Upper lobe of right lung (tissue), 1 donor: ENCODE data around the gene RBKS. TPM values are rescaled to one million over a fixed set of nuclear protein-coding genes. Genes with fewer than 3 reads are reported as not detected.

Source experiments
- ATAC-seq: fragments of 200-7000 bp; cut with Tn5 transposase; one replicate; pipeline ENCODE4 v1.9.1; 2020; ENCODE audit warnings: mild to moderate bottlenecking, moderate library complexity
- DNase-seq: peaks from one replicate; pipeline ENCODE4 v3.0.0-alpha.2; 2020
- H3K27ac ChIP-seq: fragments of 200-600 bp; one replicate; pipeline ENCODE4 v1.8.0; 2022
- H3K27me3 ChIP-seq: fragments of 200-600 bp; one replicate; pipeline ENCODE4 v1.8.0; 2022; ENCODE audit warnings: mild to moderate bottlenecking
- H3K36me3 ChIP-seq: fragments of 200-600 bp; one replicate; pipeline ENCODE4 v1.8.0; 2022
- H3K4me1 ChIP-seq: fragments of 200-600 bp; one replicate; pipeline ENCODE4 v1.8.0; 2022
- H3K4me3 ChIP-seq: fragments of 200-600 bp; one replicate; pipeline ENCODE4 v1.8.0; 2022; ENCODE audit warnings: mild to moderate bottlenecking
- H3K9me3 ChIP-seq: fragments of 200-600 bp; one replicate; pipeline ENCODE4 v1.8.0; 2022
- intact Hi-C: fragments of 100-400 bp; cut with DNase I; formaldehyde crosslinking; loops from one replicate; pipeline ENCODE4 v1.11.0; 2022
- total RNA-seq: library from RNA; stranded (reverse); fragmentation: NEBNext Ultra II Directional; extraction: Animal tissue kit (Norgen Biotek cat#: 25700); gene quantifications from one replicate; pipeline ENCODE4 v1.2.1, GENCODE V29; 2021
- TF ChIP-seq, protein P1 (sequence below): fragments of 200-600 bp; IDR thresholded peaks from one replicate; pipeline ENCODE4 v1.8.0; 2022; ENCODE audit warnings: antibody characterized with exemption
- donor health status: DM: no; HTN: yes; CAD: no; lungs with severe emphysema.

RBKS gene
- total RNA-seq, 1 donor from 2014 or later = 1.9 TPM

- no peaks in the 10 kb centered on the region for H3K27me3 ChIP-seq
- no peaks in the 10 kb centered on the region for H3K4me1 ChIP-seq
- no peak for DNase-seq
- no peak for ATAC-seq
- TF ChIP-seq, protein P1, sequence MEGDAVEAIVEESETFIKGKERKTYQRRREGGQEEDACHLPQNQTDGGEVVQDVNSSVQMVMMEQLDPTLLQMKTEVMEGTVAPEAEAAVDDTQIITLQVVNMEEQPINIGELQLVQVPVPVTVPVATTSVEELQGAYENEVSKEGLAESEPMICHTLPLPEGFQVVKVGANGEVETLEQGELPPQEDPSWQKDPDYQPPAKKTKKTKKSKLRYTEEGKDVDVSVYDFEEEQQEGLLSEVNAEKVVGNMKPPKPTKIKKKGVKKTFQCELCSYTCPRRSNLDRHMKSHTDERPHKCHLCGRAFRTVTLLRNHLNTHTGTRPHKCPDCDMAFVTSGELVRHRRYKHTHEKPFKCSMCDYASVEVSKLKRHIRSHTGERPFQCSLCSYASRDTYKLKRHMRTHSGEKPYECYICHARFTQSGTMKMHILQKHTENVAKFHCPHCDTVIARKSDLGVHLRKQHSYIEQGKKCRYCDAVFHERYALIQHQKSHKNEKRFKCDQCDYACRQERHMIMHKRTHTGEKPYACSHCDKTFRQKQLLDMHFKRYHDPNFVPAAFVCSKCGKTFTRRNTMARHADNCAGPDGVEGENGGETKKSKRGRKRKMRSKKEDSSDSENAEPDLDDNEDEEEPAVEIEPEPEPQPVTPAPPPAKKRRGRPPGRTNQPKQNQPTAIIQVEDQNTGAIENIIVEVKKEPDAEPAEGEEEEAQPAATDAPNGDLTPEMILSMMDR = no peak
- H3K27ac ChIP-seq = no peak overlapping the region
- no peaks in the 10 kb centered on the region for H3K36me3 ChIP-seq
- intact Hi-C loops = no loop called here
- H3K4me3 ChIP-seq = no peak overlapping the region
- H3K9me3 ChIP-seq = no peaks in the 10 kb centered on the region
Measured at GRCh38 chr2:27849558-27850205, 40.5 kb downstream of the RBKS start.

DNA sequence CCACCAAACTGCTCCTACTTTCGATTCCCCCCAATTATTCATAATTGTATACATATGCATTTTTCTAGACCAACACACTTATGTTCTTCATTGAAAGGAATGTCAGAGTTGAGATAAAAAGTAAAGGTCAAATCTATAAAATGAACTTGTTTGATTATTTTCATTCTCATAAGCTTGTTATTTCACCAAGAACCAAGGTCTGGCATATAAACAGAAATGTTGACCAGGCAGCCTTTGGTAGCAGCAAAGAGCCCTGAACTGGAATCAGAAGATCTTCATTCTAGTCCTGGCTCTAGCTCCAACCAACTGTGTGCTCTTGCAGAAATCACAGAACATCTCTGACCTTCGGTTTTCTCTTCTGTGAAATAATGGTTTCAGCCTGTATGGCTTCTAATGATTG is 42.9 kb downstream of the RBKS start:
- H3K27me3 ChIP-seq = no peaks in the 10 kb centered on the region
- H3K4me1 ChIP-seq = no peaks in the 10 kb centered on the region
- no peak for ATAC-seq
- TF ChIP-seq, protein P1 = no peak
- no peak for DNase-seq
- H3K27ac ChIP-seq = no peak overlapping the region
- intact Hi-C loops = no loop called here
- H3K4me3 ChIP-seq = no peak overlapping the region
- no peaks in the 10 kb centered on the region for H3K9me3 ChIP-seq
- no peaks in the 10 kb centered on the region for H3K36me3 ChIP-seq

GRCh38 chr2:27844821-27845255 is 45.3 kb downstream of the RBKS start:
- Histone ChIP-seq H3K4me3 (no peak overlapping the region), H3K4me1 (no peaks in the 10 kb centered on the region), H3K9me3 (no peaks in the 10 kb centered on the region), H3K27ac (no peak overlapping the region), H3K36me3 (no peaks in the 10 kb centered on the region), H3K27me3 (no peaks in the 10 kb centered on the region)
- DNase-seq (no peak), ATAC-seq (no peak)
- intact Hi-C loops = no loop called here
- TF ChIP-seq, protein P1 = no peak

DNA sequence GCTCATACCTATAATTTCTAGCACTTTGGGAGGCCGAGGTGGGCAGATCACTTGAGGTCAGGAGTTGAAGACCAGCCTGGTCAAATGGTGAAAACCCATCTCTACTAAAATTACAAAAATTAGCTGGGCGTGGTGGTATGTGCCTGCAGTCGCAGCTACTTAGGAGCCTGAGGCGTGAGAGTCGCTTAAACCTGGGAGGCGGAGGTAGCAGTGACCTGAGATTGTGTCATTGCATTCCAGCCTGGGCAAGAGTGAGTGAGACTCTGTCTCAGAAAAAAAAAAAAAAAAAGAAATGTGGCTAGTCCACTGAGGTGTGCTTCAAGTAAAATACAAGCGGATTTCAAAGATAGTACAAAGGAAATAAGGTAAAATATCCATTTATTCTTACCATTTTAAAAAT is 46.2 kb downstream of the RBKS start:
- H3K27ac ChIP-seq = no peak overlapping the region
- TF ChIP-seq, protein P1 = no peak

DNA sequence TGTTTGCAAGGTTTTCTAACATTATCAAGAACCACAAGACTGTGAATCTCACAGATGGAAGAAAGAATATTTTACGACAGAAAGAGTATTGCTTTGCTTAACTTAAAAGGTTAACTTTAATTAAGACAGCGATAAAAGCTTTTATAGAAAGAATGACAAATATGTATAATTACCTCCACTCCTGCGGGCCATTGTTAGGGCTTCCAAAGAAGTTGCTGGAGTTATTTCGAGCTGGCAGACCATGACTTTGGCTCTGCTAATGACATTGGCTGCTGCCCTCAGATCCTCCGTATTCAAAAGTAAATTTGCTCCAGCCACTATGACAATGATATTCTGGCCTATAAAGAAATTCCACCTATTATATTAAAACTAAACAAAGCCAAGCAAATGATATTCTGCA is 47.3 kb downstream of the RBKS start:
- TF ChIP-seq, protein P1 = no peak
- DNase-seq = no peak
- Histone ChIP-seq H3K4me1 (no peaks in the 10 kb centered on the region), H3K36me3 (no peaks in the 10 kb centered on the region), H3K4me3 (no peak overlapping the region), H3K27ac (no peak overlapping the region), H3K27me3 (no peaks in the 10 kb centered on the region), H3K9me3 (no peaks in the 10 kb centered on the region)
- intact Hi-C loops = no loop called here
- no peak for ATAC-seq

More for the DNA sequence above, 46.2 kb downstream of the RBKS start:
- ATAC-seq (no peak), DNase-seq (no peak)
- Histone ChIP-seq H3K36me3 (no peaks in the 10 kb centered on the region), H3K4me3 (no peak overlapping the region), H3K9me3 (no peaks in the 10 kb centered on the region), H3K4me1 (no peaks in the 10 kb centered on the region), H3K27me3 (no peaks in the 10 kb centered on the region)
- intact Hi-C loops = no loop called here
